KBM-7 (cell line): ENCODE data around the gene GRM7.
A peak's percentile ranks its signal among the peaks of the same experiment; 100 is the strongest.

Experiments used
- DNase-seq: peaks from one replicate; pipeline ENCODE4 v3.0.0-alpha.2; 2015
- in situ Hi-C: fragments of 300-500 bp; cut with MboI; formaldehyde crosslinking; loops from 2 replicates; pipeline ENCODE4 v1.14.3; 2020; ENCODE audit warnings: low sequenced_read_pairs, low pct_unique_long_range_greater_than_20kb, mixed read lengths

Gene GRM7

DNA sequence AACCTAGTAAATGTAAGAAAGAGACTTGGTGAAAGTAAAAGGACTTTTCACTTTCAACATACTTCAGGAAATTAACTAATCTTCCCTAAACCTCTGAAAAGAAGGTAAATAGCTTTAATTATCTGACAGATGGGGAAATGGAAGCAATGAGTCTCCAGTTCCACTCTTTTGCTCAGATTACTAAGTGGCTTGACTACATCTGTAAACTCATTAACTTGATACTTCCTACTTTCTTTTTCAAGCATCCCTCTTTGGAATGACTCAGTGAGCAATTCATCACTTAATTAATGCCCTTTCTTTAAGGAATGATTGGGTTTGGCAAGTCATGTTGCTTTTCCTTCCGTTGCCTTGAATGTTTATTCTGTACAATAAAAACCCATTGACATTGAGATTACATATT, 234.2 kb downstream of the GRM7 start:
- in situ Hi-C loops = no loop called here
- DNase-seq = no peak

GRCh38 chr3:7100136-7100535, 239.2 kb downstream of the GRM7 start:
- in situ Hi-C loops = no loop called here
- no peak for DNase-seq

DNA sequence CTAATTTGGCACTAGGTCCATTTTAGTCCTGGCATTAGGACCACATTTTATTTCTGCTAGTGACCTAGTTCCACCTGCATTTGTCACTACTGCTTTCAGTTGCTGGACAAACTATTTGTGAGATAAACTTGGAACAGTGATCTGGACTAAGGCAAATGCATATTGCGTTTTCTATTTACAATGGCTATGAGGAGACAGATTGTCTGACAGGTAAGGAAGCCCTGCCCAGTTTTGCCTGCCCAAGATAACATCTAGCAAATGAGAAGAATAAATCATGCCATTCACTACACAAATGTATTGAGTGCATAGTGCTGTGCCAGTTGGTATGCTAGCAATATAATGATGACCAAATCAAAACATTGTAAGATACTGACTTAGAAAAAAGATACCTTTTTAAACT, 245.7 kb downstream of the GRM7 start:
- in situ Hi-C loops = no loop called here
- no peak for DNase-seq

- in situ Hi-C loops = no loop called here
- no peak for DNase-seq
These were observed 251.7 kb downstream of the GRM7 start for GRCh38 chr3:7112523-7113056.

DNA sequence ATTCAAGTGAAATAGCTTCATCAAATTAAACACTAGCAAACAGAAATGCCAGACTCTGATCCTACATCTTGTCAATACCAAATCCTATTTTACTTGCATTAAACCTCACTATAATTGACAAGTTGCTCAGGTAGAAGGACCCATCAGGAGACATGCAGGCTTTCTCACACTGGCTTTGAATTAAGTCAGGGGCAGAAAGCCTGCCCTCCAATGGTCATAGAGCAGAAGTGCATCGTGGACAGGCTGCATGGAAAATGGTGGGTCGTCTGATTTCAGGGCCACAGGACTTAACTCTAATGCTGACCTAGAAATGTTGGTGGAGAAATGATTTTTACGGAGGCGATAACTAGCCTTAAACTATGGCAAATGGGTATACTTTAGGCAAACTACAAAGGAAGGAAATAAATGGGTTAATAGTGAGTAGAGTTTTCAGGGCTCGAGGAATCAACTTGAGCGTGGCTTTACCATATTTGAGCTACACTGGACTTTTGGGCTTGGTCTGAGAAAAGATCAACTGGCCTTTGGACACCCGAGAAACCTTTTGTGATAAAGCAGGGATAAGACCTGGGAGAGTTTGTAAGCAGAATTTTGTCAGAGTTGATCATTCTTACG, 283.9 kb downstream of the GRM7 start:
- peak; percentile 32 for DNase-seq
- in situ Hi-C loops = no loop called here

DNA sequence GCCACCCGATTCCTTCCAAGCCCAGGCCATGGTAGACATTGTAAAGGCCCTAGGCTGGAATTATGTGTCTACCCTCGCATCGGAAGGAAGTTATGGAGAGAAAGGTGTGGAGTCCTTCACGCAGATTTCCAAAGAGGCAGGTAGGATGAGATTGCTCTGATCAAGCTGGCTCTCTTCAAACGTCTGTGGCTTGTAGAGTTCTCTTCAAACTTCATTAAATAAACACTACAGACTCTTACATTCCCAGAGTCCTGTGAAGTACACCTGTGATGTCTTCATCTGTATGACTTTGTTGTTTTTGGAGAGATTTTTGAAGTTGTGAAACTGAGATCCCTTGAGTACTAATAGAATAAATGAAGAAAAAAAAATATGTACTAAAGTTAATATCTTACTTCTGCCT, 285.6 kb downstream of the GRM7 start:
- no peak for DNase-seq
- in situ Hi-C loops = no loop called here

DNA sequence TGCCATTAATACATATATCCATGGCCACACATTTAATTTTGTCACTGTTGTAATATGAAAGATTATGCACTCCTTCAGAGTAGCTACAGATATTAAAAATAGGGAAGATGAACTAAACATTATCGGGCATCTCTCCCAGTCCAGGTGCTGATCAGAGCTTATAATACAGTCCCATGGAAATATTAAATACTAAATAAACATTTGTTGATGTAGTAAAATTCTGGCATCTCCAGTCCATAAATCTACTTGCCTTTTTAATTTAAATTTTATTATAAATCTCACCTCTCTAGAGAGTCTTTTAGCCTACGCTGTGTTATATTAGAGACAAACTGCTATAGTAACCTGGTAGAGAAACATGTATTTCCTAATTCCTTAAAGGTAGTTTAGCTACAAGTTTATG, 297.6 kb downstream of the GRM7 start:
- in situ Hi-C loops = no loop called here
- no peak for DNase-seq

GRCh38 chr3:7160689-7161088, 299.8 kb downstream of the GRM7 start:
- DNase-seq = no peak
- in situ Hi-C loops = no loop called here

- in situ Hi-C loops = no loop called here
- no peak for DNase-seq
These were observed 305.5 kb downstream of the GRM7 start for GRCh38 chr3:7166460-7166859.

GRCh38 chr3:7171493-7171892, 310.6 kb downstream of the GRM7 start:
- no peak for DNase-seq
- in situ Hi-C loops = no loop called here

DNA sequence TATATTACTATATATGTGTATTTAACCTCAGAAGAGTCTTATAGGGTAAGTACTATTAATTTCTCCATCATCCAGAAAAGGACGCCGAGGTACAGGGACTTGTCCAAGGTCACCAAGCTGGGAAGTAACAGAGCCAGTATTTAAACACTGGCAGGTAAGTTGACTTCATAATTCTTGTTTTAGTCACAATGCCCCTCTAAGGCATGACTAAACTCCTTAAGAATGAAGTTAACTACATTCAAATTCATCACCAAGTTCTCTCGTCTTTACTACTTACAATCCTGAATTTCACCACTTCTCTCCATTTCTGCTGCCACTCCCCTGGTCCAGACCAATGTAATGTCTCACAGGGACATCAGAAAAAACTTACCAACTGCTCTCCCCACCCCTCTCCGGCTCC, 312.1 kb downstream of the GRM7 start:
- in situ Hi-C loops = no loop called here

GRCh38 chr3:7188551-7188950, 327.6 kb downstream of the GRM7 start:
- DNase-seq = no peak
- in situ Hi-C loops = no loop called here

More for the DNA sequence above, 312.1 kb downstream of the GRM7 start:
- no peak for DNase-seq

DNA sequence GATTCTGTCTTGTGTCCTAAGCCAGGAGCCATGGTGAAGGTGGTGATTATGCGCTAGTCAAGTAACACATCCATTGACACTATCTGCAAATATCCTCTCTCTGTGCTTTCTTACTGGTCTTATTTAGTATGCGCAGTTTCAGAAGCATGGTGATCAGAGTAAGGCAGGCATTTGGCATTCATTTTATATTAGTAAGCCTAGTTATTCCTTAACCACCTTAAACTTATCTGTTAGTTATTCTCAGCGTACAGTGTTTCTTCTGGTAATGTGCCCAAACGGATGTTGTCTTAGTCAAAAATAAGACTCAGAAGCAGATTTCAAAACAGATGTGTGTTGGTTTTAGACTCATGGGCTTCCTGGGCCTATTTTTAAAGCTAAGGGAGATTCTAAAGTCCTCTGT, 329.2 kb downstream of the GRM7 start:
- in situ Hi-C loops = no loop called here
- DNase-seq = no peak

- in situ Hi-C loops = no loop called here
- no peak for DNase-seq
These were observed 332.4 kb downstream of the GRM7 start for GRCh38 chr3:7193269-7193668.

- DNase-seq = no peak
- in situ Hi-C loops = no loop called here
These were observed 333.3 kb downstream of the GRM7 start for GRCh38 chr3:7194071-7194835.

- no peak for DNase-seq
- in situ Hi-C loops = no loop called here
These were observed 335.0 kb downstream of the GRM7 start for GRCh38 chr3:7195934-7196333.

DNA sequence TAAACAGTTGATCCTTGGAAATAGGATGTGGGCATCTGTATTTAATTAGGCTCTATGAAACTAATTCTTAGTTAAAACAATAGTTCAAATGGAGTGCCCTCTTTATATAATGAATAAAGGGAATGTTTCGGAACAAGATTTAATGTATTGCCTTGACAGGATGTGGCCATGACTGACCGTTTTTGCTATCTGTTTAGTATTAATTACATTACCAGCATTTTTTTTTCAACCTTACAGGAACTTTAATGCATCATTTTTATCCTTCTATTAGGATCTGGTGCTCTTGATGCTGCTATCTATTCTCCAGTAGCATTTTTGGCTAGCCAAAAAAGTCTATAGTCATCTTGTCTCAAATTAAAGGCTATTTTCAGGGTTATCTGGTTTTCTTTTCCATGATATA, 340.9 kb downstream of the GRM7 start:
- no peak for DNase-seq
- in situ Hi-C loops = no loop called here

DNA sequence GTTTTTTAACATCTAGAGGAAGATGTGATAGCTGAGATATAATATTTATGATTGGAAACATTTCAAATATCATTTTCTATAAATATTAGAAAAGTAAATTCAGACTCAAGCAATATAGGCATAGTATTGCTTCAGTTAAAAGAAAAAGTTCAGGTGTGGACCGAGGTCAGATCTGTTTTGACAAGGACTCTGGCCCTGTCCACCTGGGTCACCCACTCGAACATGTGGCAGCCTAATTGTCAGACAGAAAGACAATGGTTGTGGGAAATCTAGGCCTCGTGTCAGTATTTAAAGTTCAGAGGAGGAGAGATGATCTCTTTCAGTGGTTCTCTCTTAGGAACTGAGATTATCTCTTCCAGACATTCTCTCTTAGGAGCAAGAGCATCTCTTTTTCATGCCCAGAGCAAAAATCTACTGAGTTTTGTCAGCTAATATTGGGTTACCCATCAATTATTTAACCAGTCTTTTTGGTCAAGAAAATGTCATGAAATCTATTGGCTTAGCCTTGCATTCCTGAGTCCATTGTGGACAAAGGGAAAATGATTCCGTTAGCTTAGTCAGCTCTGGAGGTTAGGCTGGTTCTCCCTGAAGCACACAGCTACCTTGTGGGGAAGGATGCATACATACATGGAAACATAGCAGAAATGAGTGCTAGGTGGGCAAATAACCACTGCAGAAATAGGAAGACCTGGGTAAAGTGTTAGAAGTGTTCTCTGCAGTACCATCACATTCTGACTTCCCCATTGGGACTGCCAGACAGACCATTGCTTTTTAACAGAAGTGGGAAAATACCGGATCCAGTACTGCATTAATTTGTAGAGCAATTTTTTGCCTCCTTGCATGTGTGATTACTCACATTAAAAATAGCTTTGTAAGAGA, 343.3 kb downstream of the GRM7 start:
- DNase-seq = no peak
- in situ Hi-C loops = no loop called here

DNA sequence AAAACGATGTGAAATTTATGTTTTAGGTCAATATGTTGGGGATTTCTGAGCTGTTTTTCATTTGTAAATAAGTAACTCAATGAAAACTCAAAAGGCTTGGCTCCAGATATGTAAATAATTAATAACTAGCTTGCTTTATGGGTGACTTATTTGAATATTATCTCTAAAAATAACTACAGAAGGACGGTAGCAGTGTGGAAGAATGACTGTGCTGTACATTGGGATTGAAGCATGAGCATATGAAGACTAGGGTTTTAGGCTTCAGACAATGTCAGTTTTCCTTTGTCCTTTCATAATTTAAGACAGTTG, 343.9 kb downstream of the GRM7 start:
- no peak for DNase-seq
- in situ Hi-C loops = no loop called here

- DNase-seq = no peak
- in situ Hi-C loops = no loop called here
These were observed 344.6 kb downstream of the GRM7 start for GRCh38 chr3:7205535-7205934.
